Measurements from ENCODE around the gene PKIG.

PKIG gene

DNA sequence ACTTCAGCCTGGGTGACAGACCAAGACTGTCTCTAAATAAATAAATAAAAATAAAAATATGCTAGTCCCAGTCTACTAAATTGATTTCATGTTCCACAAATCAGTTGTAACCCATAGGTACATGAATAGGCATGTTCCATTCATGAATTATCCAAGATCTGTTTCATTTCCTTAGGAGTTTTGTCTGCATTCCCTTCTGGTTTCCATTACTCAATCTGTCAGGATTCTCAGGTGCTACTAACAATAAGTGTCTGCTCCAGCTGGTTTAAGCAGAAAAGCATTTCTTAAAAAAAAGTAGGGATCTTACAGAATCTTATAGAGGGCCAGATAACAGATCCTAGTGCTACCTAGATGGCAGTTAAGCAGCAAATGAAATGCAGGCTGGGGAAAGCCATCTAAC lies 15.6 kb upstream of the PKIG start:
- TF ChIP-seq TAF1 (IDR thresholded peaks at IDR 0.05; ENCODE audit: borderline replicate concordance, insufficient read depth, low read length) (no peak), FOXP2 (optimal IDR thresholded peaks at IDR 0.05; ENCODE audit: borderline replicate concordance, extremely low read depth, extremely low read length, insufficient read depth) (no peak), SIN3A (IDR thresholded peaks at IDR 0.05; ENCODE audit: borderline replicate concordance, insufficient read depth, low read length) (no peak), POLR2AphosphoS5 (IDR thresholded peaks at IDR 0.05; ENCODE audit: low read depth, low read length) (no peak)
- TF ChIP-seq, protein P1, sequence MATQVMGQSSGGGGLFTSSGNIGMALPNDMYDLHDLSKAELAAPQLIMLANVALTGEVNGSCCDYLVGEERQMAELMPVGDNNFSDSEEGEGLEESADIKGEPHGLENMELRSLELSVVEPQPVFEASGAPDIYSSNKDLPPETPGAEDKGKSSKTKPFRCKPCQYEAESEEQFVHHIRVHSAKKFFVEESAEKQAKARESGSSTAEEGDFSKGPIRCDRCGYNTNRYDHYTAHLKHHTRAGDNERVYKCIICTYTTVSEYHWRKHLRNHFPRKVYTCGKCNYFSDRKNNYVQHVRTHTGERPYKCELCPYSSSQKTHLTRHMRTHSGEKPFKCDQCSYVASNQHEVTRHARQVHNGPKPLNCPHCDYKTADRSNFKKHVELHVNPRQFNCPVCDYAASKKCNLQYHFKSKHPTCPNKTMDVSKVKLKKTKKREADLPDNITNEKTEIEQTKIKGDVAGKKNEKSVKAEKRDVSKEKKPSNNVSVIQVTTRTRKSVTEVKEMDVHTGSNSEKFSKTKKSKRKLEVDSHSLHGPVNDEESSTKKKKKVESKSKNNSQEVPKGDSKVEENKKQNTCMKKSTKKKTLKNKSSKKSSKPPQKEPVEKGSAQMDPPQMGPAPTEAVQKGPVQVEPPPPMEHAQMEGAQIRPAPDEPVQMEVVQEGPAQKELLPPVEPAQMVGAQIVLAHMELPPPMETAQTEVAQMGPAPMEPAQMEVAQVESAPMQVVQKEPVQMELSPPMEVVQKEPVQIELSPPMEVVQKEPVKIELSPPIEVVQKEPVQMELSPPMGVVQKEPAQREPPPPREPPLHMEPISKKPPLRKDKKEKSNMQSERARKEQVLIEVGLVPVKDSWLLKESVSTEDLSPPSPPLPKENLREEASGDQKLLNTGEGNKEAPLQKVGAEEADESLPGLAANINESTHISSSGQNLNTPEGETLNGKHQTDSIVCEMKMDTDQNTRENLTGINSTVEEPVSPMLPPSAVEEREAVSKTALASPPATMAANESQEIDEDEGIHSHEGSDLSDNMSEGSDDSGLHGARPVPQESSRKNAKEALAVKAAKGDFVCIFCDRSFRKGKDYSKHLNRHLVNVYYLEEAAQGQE (IDR thresholded peaks at IDR 0.05; ENCODE audit: insufficient read depth in 1 of 2, low read depth in 2 of 2, low read length in 2 of 2), result no peak

DNA sequence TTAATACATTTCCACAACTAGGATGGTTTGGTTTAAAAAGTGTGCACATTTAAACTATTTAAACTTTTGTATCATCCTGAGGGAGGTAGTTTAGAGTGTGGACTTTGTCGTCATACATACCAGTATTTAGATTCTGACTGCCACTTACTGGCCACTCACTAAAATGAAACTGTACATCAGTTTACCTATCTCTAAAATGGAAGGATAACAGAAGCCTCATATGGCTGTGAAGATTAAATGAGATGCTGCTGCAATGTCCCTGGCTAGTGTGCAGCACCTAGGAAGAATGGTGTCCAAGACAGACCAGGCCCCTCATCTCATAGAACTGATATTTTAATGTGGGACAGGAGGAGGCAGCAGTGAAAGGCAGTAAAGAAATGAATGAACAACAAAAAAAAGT lies 12.0 kb upstream of the PKIG start:
- TF ChIP-seq SIN3A (IDR thresholded peaks at IDR 0.05; ENCODE audit: borderline replicate concordance, insufficient read depth, low read length) (no peak), POLR2AphosphoS5 (IDR thresholded peaks at IDR 0.05; ENCODE audit: low read depth, low read length) (no peak), TAF1 (IDR thresholded peaks at IDR 0.05; ENCODE audit: borderline replicate concordance, insufficient read depth, low read length) (no peak), FOXP2 (optimal IDR thresholded peaks at IDR 0.05; ENCODE audit: borderline replicate concordance, extremely low read depth, extremely low read length, insufficient read depth) (no peak)
- TF ChIP-seq, protein P1 (IDR thresholded peaks at IDR 0.05; ENCODE audit: insufficient read depth in 1 of 2, low read depth in 2 of 2, low read length in 2 of 2), result no peak

DNA sequence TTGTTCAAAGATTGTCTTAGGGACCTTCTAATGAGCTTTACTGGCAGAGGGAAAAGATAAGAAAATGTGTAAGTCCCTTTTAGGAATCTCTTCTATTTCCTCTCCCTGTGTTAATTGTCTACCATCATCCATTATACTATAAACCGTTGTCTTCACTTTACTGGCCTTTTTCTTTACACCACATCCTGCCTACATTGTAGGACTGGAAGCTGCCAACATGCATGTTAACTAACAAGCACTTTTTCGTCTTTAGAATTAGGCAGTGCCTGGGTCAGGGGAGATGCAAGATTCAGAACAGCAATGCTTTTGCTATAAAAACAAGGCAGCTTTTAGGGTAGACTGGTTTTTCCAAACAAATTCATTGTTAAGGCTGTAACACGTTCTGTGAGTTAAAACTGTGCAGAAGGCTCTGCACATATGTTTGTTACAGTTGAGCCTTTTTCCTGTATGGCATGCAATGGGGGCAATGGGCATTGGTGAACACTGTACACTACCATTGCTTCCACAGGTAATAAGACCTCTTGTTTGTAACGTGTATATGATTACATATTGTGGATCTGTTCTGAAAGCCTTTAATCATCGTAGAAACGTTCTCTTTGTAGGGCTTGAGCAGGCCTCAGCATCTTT lies 10.9 kb upstream of the PKIG start:
- TF ChIP-seq, protein P1 (IDR thresholded peaks at IDR 0.05; ENCODE audit: insufficient read depth in 1 of 2, low read depth in 2 of 2, low read length in 2 of 2), result no peak
- TF ChIP-seq POLR2AphosphoS5 (IDR thresholded peaks at IDR 0.05; ENCODE audit: low read depth, low read length) (no peak), SIN3A (IDR thresholded peaks at IDR 0.05; ENCODE audit: borderline replicate concordance, insufficient read depth, low read length) (no peak), FOXP2 (optimal IDR thresholded peaks at IDR 0.05; ENCODE audit: borderline replicate concordance, extremely low read depth, extremely low read length, insufficient read depth) (no peak), TAF1 (IDR thresholded peaks at IDR 0.05; ENCODE audit: borderline replicate concordance, insufficient read depth, low read length) (no peak)

DNA sequence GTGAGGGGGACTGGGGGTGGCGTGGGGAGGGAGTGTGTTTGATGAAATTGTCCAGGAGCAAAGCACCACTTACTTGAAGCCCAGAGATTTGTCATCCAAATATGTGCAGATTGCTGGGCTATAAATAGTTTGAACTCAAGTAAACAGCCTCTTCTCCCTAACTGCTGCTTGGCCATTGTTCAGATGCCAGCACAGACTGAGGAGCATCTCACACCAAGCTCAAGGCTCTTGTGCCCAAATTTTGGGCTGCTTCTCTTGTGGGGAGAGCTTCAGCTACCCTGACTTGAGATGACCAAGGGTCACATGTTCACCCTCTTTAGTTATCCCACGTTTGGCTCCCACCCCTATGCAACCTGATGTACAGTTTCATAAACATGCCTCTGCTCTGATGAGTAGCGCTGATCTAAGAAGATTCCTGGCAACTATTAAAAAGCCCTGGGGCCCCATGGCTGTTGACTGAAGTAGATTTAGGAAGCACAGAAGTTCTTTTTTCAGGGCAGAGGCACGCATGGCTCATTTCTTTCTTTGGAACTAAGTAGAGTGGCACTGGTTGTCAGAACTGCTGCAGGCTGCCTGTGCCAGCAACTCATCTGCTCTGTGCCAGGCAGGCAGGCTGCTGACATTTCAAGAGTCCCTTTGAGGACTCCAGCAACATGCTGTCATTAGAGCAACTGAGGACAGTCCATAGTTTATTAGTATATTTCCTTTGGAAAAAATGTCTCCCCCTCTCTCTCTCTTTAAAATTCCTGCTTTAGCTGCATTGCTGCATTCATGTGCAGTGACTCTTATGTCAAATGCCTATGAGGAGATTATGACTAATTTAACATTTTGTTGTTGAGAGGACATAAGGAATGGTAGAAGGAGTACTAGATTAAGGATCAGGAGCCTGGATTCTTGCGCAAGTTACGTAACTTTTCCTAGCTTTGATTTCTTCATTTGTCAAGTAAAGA lies 9.6 kb upstream of the PKIG start:
- no peak for TF ChIP-seq TAF1 (IDR thresholded peaks at IDR 0.05; ENCODE audit: borderline replicate concordance, insufficient read depth, low read length)
- no peak for TF ChIP-seq SIN3A (IDR thresholded peaks at IDR 0.05; ENCODE audit: borderline replicate concordance, insufficient read depth, low read length)
- TF ChIP-seq, protein P1 (IDR thresholded peaks at IDR 0.05; ENCODE audit: insufficient read depth in 1 of 2, low read depth in 2 of 2, low read length in 2 of 2), result no peak
- no peak for TF ChIP-seq FOXP2 (optimal IDR thresholded peaks at IDR 0.05; ENCODE audit: borderline replicate concordance, extremely low read depth, extremely low read length, insufficient read depth)
- no peak for TF ChIP-seq POLR2AphosphoS5 (IDR thresholded peaks at IDR 0.05; ENCODE audit: low read depth, low read length)
